Measurements from ENCODE around the gene BCAN. TPM values are rescaled to one million over a fixed set of nuclear protein-coding genes. Genes with fewer than 3 reads are reported as not detected.

The BCAN gene
- total RNA-seq, 1 donor, result not detected

DNA sequence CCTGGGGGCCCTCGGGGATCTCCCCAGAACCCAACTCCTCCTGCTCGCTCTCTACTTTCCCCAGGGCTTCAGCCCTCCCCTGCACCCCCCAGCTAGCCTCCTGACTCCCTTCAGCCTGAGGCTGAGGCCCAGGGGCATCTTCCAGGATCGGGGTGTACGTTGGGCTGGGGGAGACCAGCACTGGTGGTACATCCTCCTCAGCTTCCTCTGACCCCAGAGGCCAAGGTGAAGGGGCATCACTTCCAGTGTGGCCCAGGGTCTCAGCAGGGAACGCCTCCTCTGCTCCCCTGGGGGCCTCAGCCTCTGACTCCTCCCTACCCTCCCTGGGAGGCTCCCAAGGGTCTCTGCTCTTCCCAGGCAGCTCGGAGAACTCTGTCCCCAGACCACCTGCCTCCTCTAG, 28.4 kb downstream of the BCAN start:
- DNase-seq (ENCODE audit: low read depth), result no peak
- H3K4me3 ChIP-seq (ENCODE audit: low read depth, low read length), result no peak overlapping the region
- TF ChIP-seq, protein P1, sequence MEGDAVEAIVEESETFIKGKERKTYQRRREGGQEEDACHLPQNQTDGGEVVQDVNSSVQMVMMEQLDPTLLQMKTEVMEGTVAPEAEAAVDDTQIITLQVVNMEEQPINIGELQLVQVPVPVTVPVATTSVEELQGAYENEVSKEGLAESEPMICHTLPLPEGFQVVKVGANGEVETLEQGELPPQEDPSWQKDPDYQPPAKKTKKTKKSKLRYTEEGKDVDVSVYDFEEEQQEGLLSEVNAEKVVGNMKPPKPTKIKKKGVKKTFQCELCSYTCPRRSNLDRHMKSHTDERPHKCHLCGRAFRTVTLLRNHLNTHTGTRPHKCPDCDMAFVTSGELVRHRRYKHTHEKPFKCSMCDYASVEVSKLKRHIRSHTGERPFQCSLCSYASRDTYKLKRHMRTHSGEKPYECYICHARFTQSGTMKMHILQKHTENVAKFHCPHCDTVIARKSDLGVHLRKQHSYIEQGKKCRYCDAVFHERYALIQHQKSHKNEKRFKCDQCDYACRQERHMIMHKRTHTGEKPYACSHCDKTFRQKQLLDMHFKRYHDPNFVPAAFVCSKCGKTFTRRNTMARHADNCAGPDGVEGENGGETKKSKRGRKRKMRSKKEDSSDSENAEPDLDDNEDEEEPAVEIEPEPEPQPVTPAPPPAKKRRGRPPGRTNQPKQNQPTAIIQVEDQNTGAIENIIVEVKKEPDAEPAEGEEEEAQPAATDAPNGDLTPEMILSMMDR (IDR thresholded peaks at IDR 0.05; ENCODE audit: insufficient read depth, low read length), result no peak

DNA sequence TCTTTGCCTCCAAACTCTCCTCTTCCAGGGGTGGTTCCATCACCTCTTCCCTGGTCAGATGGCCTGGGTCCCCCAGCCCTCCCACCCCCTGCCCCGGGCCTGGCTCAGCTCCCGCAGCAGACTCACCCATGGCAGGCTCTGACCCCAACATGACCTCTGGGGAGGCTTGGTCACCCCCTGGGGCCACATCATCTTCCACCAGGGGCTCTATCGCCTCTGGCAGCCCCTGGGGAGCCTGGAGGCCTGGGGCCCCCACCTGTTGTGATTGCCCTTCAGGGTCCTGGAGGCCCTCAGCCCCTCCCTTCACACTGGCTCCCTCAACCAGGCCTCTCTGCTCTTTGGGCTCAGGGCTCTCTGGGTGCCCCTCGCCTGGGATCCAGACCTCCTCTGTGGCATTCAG, 28.9 kb downstream of the BCAN start:
- TF ChIP-seq, protein P1 (IDR thresholded peaks at IDR 0.05; ENCODE audit: insufficient read depth, low read length), result no peak
- DNase-seq (ENCODE audit: low read depth), result no peak
- no peak overlapping the region for H3K4me3 ChIP-seq (ENCODE audit: low read depth, low read length)

DNA sequence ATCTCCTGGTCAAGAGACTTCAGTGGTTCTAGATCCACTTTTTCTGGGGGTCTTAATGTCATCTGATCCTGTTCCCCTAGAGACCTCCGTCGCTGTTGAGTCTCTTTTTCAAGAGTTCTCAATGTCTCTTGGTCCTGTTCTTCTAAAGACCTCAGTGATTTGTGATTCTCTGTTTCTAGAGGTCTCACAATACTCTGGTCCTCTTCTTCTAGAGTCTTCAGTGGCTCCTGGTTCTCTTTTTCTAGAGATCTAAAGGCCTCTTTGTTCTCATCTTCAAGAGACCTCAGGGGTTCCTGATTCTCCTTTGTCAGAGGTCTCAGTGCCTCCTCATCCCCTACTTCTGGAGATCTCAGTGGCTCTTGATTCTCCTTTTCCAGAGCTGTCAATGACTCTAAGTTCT, 29.9 kb downstream of the BCAN start:
- TF ChIP-seq, protein P1 (IDR thresholded peaks at IDR 0.05; ENCODE audit: insufficient read depth, low read length), result no peak
- no peak for DNase-seq (ENCODE audit: low read depth)
- no peak overlapping the region for H3K4me3 ChIP-seq (ENCODE audit: low read depth, low read length)

DNA sequence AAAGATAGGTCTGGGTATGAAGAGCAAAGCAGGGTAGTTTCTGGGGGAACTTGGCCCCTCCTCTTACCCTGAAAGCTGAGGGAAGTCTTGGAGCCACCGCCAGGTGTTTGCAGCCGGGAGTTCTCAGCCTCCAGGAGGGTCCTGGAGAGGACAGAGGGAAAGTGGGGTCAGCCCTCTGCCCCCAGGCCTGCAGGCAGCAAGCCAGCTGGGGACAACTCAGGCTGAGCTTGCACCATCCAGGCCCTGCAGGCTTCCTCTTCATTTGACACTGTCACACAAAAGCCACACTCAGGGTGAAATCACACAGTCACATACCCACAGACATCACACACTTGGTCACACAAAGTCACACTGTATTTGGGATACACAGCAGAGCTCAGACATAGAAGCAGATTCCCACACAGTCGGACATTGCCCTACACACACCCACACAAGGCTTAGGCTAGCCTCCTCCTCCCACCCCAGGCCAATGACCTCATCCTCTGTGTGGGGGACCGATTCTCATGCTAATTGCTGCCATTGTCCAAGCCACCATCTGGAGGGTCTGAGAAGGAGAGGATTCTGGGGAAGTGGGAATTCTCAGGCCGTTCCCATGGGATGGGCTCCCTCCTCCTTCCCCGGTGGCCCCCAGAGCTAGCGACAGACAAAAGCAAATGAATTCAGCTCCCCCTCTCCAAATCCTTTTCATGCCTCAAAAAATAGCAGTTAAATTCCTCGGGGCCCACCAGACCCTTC, 31.6 kb downstream of the BCAN start:
- TF ChIP-seq, protein P1 (IDR thresholded peaks at IDR 0.05; ENCODE audit: insufficient read depth, low read length), result no peak
- DNase-seq (ENCODE audit: low read depth), result no peak
- no peak overlapping the region for H3K4me3 ChIP-seq (ENCODE audit: low read depth, low read length)

DNA sequence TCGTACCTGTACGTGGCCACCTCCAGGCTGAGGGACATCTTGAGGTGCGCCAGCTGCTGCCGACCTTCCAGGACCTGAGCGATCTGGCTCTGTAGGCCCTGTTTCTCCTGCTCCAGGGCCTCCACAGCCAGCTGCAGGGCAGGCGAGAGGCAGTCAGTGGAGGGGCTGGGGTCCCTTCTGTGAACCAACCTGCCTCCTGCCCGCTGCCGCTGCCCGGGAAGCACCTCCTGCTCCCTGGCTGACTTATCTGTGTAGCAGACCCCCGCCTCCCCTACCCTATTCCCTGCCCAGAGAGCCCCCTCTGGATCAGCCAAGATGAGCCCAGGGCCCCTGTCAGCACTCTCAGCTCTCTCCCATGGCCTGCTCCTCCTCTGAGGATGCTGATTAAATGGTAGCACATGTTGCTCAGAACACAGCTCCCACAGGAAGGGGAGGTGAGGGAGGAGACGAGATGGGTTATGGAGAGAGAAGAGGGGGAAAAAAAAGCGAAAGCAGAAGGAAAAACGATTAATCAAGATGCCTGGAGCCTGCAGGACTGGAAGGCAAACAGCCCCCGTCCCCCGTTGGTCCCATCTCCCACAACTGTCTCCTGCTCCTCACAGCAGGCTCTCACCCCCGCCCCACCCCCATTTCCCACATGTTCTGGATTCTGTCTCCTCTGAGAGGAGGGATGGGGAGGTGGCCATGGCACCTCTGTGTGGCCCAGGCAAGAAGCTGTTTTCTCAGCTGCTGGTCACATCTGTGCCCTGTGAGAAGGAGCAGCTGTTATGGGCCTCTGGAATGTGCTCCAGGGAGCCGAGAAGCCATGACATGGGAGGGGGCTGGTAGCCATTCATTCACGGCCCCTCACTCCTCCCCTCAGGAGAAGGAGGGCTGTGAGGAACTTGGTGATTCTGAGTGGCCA, 33.5 kb downstream of the BCAN start:
- no peak for DNase-seq (ENCODE audit: low read depth)
- TF ChIP-seq, protein P1 (IDR thresholded peaks at IDR 0.05; ENCODE audit: insufficient read depth, low read length), result no peak
- peak overlapping the region; percentile 64 for H3K4me3 ChIP-seq (ENCODE audit: low read depth, low read length)

DNA sequence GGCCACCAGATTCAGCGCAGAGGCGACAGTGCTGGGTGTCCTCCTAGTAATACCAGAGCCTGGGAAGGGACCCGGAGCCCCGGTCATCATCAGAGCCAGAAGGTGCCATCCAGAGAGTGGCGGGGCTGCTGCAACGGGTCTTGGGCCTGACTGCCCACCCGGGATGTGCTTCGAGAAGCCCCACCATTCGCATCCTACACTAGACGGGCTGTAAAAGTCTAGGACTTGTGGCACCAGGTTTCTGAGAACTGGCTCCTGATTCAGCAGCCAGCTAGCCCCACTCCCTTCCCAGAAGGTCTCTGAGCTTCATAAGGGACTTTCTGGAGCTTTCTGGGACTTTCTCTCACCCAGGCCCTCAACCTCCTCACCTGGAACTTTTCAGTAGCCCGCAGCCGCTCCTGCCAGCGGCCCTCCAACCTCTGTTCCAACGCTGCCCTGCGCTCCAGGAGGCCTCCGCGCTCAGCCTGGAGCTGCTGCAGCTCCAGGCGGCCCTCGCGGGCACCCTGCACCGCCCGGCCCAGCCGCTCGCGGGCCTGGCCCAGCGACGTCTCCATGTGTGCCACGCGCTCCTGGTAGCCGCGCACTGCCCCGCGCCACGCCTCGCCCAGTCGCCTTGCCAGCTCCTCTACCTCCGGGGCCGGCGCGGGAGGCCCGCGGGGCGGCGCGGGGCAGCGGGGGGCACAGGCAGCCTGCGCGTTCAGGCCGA, 34.4 kb downstream of the BCAN start:
- peak overlapping the region; percentile 64 for H3K4me3 ChIP-seq (ENCODE audit: low read depth, low read length)
- TF ChIP-seq, protein P1 (IDR thresholded peaks at IDR 0.05; ENCODE audit: insufficient read depth, low read length), result no peak

More for the DNA sequence above, 34.4 kb downstream of the BCAN start:
- DNase-seq (ENCODE audit: low read depth), result no peak
